GM23338 (cell line): ENCODE data around the gene LAMB1. TPM values are rescaled to one million over a fixed set of nuclear protein-coding genes. Genes with fewer than 3 reads are reported as not detected.

Experiments
- ATAC-seq: fragments of 200-7000 bp; cut with Tn5 transposase; 3 replicates; pipeline ENCODE4 v1.9.1; 2020
- DNase-seq: peaks from one replicate; pipeline ENCODE4 v3.0.0-alpha.2; 2015; ENCODE audit warnings: low spot score
- H2AFZ ChIP-seq: fragments of 200-600 bp; sonication (generic); 2 replicates; pipeline ENCODE4 v1.8.0; 2016; ENCODE audit warnings: antibody characterized with exemption, mild to moderate bottlenecking, moderate library complexity
- H3F3A ChIP-seq: fragments of 200-600 bp; sonication (generic); replicated peaks from 2 replicates; pipeline ENCODE4 v1.8.0; 2017; ENCODE audit warnings: antibody characterized with exemption, mixed run types, low read depth
- H3K27ac ChIP-seq: fragments of 200-600 bp; sonication (generic); 2 replicates; pipeline ENCODE4 v1.6.1; 2016; ENCODE audit warnings: low read depth
- H3K27me3 ChIP-seq: fragments of 200-600 bp; sonication (generic); 2 replicates; pipeline ENCODE4 v1.8.0; 2016; ENCODE audit warnings: mild to moderate bottlenecking, mixed run types, moderate library complexity; ENCODE audit not compliant: insufficient read depth
- H3K36me3 ChIP-seq: fragments of 200-600 bp; sonication (generic); 2 replicates; pipeline ENCODE4 v1.8.0; 2016; ENCODE audit warnings: mild to moderate bottlenecking; ENCODE audit not compliant: insufficient read depth
- H3K4me1 ChIP-seq: fragments of 200-600 bp; sonication (generic); 2 replicates; pipeline ENCODE4 v1.8.0; 2016; ENCODE audit warnings: mild to moderate bottlenecking, moderate library complexity; ENCODE audit not compliant: insufficient read depth
- H3K4me2 ChIP-seq: fragments of 200-600 bp; sonication (generic); 2 replicates; pipeline ENCODE4 v1.7.1; 2017; ENCODE audit warnings: mixed run types
- H3K4me3 ChIP-seq: fragments of 200-600 bp; sonication (generic); 2 replicates; pipeline ENCODE4 v1.6.1; 2016; ENCODE audit warnings: mixed run types
- H3K79me2 ChIP-seq: fragments of 200-600 bp; sonication (generic); replicated peaks from 2 replicates; pipeline ENCODE4 v1.8.0; 2017; ENCODE audit warnings: mild to moderate bottlenecking; ENCODE audit not compliant: insufficient read depth
- H3K9me2 ChIP-seq: fragments of 200-600 bp; sonication (generic); 2 replicates; pipeline ENCODE4 v1.8.0; 2017; ENCODE audit not compliant: insufficient read depth
- H4K20me1 ChIP-seq: fragments of 200-600 bp; sonication (generic); replicated peaks from 2 replicates; pipeline ENCODE4 v1.8.0; 2017; ENCODE audit warnings: mild to moderate bottlenecking; ENCODE audit not compliant: insufficient read depth
- H3K27ac Mint-ChIP-seq: 2 replicates; pipeline ENCODE4 v1.8.0; 2020; ENCODE audit warnings: inconsistent platforms, mild to moderate bottlenecking, moderate library complexity, mixed read lengths
- H3K27me3 Mint-ChIP-seq: 3 replicates; pipeline ENCODE4 v1.8.0; 2022; ENCODE audit warnings: low read depth, mild to moderate bottlenecking, moderate library complexity, mixed read lengths, inconsistent platforms; ENCODE audit not compliant: insufficient read depth, poor library complexity
- H3K36me3 Mint-ChIP-seq: 3 replicates; pipeline ENCODE4 v1.8.0; 2021; ENCODE audit warnings: low read depth, mild to moderate bottlenecking, inconsistent platforms, moderate library complexity, mixed read lengths
- H3K4me1 Mint-ChIP-seq: 3 replicates; pipeline ENCODE4 v1.8.0; 2020; ENCODE audit warnings: mild to moderate bottlenecking, inconsistent platforms, mixed read lengths
- H3K4me3 Mint-ChIP-seq: 3 replicates; pipeline ENCODE4 v1.8.0; 2021; ENCODE audit warnings: moderate library complexity, mild to moderate bottlenecking, inconsistent platforms, mixed read lengths
- H3K9me3 Mint-ChIP-seq: 3 replicates; pipeline ENCODE4 v1.8.0; 2020; ENCODE audit warnings: moderate library complexity, mild to moderate bottlenecking, inconsistent platforms, mixed read lengths
- CREB1 ChIP-seq: fragments of 250-450 bp; sonication (Bioruptor Pico); IDR thresholded peaks from 2 replicates; pipeline ENCODE4 v1.5.0; 2020; ENCODE audit warnings: low read depth, mild to moderate bottlenecking, moderate library complexity
- EZH2 ChIP-seq: fragments of 200-600 bp; sonication (generic); IDR thresholded peaks from one replicate; pipeline ENCODE4 v1.8.0; 2017; ENCODE audit warnings: antibody characterized with exemption, mild to moderate bottlenecking, low read depth; ENCODE audit not compliant: unreplicated experiment
- EZH2phosphoT487 ChIP-seq: fragments of 200-600 bp; sonication (generic); IDR thresholded peaks from one replicate; pipeline ENCODE4 v1.8.1; 2018; ENCODE audit warnings: antibody characterized with exemption; ENCODE audit not compliant: unreplicated experiment
- JUNB ChIP-seq: IDR thresholded peaks from one replicate; pipeline ENCODE4 v1.6.1; 2016; ENCODE audit warnings: antibody characterized with exemption; ENCODE audit not compliant: unreplicated experiment
- NANOG ChIP-seq: IDR thresholded peaks from 2 replicates; pipeline ENCODE4 v1.6.1; 2016; ENCODE audit warnings: antibody characterized with exemption, borderline replicate concordance
- POLR2AphosphoS5 ChIP-seq: IDR thresholded peaks from 2 replicates; pipeline ENCODE4 v1.6.1; 2016; ENCODE audit warnings: antibody characterized with exemption, low read depth
- STAT1 ChIP-seq: IDR thresholded peaks from one replicate; pipeline ENCODE4 v1.6.1; 2016; ENCODE audit warnings: antibody characterized with exemption; ENCODE audit not compliant: unreplicated experiment
- ZNF114 ChIP-seq: fragments of 250-450 bp; sonication (Bioruptor Pico); IDR thresholded peaks from 2 replicates; pipeline ENCODE4 v1.5.0; 2020; ENCODE audit warnings: mild to moderate bottlenecking, moderate library complexity
- ZNF331 ChIP-seq: fragments of 250-450 bp; sonication (Bioruptor Pico); IDR thresholded peaks from 2 replicates; pipeline ENCODE4 v1.5.0; 2020; ENCODE audit warnings: low read depth, mild to moderate bottlenecking, moderate library complexity
- polyA plus RNA-seq: library from polyadenylated mRNA; unstranded; fragments of >200 nt; fragmentation: Nextera tagmentation; extraction: Ambion mirVana; gene quantifications from 2 replicates; pipeline ENCODE4 v1.2.1, GENCODE V29; 2016
- total RNA-seq: library from RNA; depleted of rRNA; stranded (reverse); fragments of >200 nt; shearing (Covaris generic); gene quantifications from 2 replicates; pipeline ENCODE4 v1.2.3, GENCODE V29; 2014
- TF ChIP-seq, protein P1 (sequence below), 2 experiments: fragments of 200-600 bp in 1 of 2; sonication (generic) in 1 of 2; conservative IDR thresholded peaks; 2 replicates each; pipeline versions ENCODE4 v1.5.1 to v1.6.1; 2016 to 2017; ENCODE audit warnings: antibody characterized with exemption in 2 of 2, low read depth in 2 of 2, mild to moderate bottlenecking in 2 of 2, moderate library complexity in 1 of 2
- TF ChIP-seq, protein P2 (sequence below): fragments of 250-450 bp; sonication (Bioruptor Pico); IDR thresholded peaks from 2 replicates; pipeline ENCODE4 v1.5.0; 2020; ENCODE audit warnings: mild to moderate bottlenecking, moderate library complexity
- TF ChIP-seq, protein P3 (sequence below): IDR thresholded peaks from one replicate; pipeline ENCODE4 v1.6.1; 2018; ENCODE audit warnings: antibody characterized with exemption; ENCODE audit not compliant: unreplicated experiment
- TF ChIP-seq, protein P4 (sequence below): IDR thresholded peaks from 2 replicates; pipeline ENCODE4 v1.6.1; 2016; ENCODE audit warnings: antibody characterized with exemption

The LAMB1 gene
- total and polyA plus RNA-seq, 2 experiments from 2014 or later, result 53.5 to 57.8 TPM

DNA sequence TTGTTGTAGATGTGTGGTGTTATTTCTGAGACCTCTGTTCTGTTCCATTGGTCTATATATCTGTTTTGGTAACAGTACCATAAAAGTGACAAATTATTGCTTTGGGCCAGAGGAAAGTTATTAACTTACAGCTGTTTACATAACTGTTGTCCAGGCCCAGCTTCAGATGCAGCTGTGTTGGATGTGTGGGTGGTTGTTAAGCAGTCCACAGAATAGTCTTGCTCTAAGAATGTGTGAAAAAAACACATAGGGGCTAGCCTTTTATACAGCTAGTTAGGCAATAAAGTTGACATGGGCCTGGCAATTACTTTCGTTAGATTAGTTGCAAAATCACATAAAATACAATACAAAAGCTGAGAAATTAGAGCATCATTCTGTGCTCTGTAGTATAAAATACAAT, 80.1 kb downstream of the LAMB1 start:
- Mint-ChIP-seq H3K4me1 (peaks cover 15% of the 10 kb centered on the region), H3K36me3 (peaks cover 60% of the 10 kb centered on the region; the same call in 2 of the 3 replicates), H3K9me3 (no peaks in the 10 kb centered on the region), H3K27me3 (peaks cover 3% of the 10 kb centered on the region), H3K27ac (no peak overlapping the region), H3K4me3 (no peak overlapping the region)
- no peak overlapping the region for H2AFZ ChIP-seq
- H3F3A ChIP-seq, result no peaks in the 10 kb centered on the region
- H3K27me3 ChIP-seq, result no peaks in the 10 kb centered on the region
- H3K4me3 ChIP-seq, result no peak overlapping the region
- ATAC-seq (no peak), DNase-seq (no peak)
- peaks cover 28% of the 10 kb centered on the region for H3K4me1 ChIP-seq
- no peaks in the 10 kb centered on the region for H3K9me2 ChIP-seq
- TF ChIP-seq, protein P1, sequence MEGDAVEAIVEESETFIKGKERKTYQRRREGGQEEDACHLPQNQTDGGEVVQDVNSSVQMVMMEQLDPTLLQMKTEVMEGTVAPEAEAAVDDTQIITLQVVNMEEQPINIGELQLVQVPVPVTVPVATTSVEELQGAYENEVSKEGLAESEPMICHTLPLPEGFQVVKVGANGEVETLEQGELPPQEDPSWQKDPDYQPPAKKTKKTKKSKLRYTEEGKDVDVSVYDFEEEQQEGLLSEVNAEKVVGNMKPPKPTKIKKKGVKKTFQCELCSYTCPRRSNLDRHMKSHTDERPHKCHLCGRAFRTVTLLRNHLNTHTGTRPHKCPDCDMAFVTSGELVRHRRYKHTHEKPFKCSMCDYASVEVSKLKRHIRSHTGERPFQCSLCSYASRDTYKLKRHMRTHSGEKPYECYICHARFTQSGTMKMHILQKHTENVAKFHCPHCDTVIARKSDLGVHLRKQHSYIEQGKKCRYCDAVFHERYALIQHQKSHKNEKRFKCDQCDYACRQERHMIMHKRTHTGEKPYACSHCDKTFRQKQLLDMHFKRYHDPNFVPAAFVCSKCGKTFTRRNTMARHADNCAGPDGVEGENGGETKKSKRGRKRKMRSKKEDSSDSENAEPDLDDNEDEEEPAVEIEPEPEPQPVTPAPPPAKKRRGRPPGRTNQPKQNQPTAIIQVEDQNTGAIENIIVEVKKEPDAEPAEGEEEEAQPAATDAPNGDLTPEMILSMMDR (conservative IDR thresholded peaks at IDR 0.05; ENCODE audit: low read depth in 2 of 2), result no peak
- no peak for TF ChIP-seq ZNF114
- TF ChIP-seq NANOG, result no peak
- TF ChIP-seq, protein P2, sequence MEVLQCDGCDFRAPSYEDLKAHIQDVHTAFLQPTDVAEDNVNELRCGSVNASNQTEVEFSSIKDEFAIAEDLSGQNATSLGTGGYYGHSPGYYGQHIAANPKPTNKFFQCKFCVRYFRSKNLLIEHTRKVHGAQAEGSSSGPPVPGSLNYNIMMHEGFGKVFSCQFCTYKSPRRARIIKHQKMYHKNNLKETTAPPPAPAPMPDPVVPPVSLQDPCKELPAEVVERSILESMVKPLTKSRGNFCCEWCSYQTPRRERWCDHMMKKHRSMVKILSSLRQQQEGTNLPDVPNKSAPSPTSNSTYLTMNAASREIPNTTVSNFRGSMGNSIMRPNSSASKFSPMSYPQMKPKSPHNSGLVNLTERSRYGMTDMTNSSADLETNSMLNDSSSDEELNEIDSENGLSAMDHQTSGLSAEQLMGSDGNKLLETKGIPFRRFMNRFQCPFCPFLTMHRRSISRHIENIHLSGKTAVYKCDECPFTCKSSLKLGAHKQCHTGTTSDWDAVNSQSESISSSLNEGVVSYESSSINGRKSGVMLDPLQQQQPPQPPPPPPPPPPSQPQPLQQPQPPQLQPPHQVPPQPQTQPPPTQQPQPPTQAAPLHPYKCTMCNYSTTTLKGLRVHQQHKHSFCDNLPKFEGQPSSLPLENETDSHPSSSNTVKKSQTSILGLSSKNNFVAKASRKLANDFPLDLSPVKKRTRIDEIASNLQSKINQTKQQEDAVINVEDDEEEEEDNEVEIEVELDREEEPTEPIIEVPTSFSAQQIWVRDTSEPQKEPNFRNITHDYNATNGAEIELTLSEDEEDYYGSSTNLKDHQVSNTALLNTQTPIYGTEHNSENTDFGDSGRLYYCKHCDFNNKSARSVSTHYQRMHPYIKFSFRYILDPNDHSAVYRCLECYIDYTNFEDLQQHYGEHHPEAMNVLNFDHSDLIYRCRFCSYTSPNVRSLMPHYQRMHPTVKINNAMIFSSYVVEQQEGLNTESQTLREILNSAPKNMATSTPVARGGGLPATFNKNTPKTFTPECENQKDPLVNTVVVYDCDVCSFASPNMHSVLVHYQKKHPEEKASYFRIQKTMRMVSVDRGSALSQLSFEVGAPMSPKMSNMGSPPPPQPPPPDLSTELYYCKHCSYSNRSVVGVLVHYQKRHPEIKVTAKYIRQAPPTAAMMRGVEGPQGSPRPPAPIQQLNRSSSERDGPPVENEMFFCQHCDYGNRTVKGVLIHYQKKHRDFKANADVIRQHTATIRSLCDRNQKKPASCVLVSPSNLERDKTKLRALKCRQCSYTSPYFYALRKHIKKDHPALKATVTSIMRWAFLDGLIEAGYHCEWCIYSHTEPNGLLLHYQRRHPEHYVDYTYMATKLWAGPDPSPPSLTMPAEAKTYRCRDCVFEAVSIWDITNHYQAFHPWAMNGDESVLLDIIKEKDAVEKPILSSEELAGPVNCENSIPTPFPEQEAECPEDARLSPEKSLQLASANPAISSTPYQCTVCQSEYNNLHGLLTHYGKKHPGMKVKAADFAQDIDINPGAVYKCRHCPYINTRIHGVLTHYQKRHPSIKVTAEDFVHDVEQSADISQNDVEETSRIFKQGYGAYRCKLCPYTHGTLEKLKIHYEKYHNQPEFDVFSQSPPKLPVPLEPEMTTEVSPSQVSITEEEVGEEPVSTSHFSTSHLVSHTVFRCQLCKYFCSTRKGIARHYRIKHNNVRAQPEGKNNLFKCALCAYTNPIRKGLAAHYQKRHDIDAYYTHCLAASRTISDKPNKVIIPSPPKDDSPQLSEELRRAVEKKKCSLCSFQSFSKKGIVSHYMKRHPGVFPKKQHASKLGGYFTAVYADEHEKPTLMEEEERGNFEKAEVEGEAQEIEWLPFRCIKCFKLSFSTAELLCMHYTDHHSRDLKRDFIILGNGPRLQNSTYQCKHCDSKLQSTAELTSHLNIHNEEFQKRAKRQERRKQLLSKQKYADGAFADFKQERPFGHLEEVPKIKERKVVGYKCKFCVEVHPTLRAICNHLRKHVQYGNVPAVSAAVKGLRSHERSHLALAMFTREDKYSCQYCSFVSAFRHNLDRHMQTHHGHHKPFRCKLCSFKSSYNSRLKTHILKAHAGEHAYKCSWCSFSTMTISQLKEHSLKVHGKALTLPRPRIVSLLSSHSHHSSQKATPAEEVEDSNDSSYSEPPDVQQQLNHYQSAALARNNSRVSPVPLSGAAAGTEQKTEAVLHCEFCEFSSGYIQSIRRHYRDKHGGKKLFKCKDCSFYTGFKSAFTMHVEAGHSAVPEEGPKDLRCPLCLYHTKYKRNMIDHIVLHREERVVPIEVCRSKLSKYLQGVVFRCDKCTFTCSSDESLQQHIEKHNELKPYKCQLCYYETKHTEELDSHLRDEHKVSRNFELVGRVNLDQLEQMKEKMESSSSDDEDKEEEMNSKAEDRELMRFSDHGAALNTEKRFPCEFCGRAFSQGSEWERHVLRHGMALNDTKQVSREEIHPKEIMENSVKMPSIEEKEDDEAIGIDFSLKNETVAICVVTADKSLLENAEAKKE (CRISPR knock-in tag), result no peak
- no peak for TF ChIP-seq JUNB
- TF ChIP-seq, protein P3, sequence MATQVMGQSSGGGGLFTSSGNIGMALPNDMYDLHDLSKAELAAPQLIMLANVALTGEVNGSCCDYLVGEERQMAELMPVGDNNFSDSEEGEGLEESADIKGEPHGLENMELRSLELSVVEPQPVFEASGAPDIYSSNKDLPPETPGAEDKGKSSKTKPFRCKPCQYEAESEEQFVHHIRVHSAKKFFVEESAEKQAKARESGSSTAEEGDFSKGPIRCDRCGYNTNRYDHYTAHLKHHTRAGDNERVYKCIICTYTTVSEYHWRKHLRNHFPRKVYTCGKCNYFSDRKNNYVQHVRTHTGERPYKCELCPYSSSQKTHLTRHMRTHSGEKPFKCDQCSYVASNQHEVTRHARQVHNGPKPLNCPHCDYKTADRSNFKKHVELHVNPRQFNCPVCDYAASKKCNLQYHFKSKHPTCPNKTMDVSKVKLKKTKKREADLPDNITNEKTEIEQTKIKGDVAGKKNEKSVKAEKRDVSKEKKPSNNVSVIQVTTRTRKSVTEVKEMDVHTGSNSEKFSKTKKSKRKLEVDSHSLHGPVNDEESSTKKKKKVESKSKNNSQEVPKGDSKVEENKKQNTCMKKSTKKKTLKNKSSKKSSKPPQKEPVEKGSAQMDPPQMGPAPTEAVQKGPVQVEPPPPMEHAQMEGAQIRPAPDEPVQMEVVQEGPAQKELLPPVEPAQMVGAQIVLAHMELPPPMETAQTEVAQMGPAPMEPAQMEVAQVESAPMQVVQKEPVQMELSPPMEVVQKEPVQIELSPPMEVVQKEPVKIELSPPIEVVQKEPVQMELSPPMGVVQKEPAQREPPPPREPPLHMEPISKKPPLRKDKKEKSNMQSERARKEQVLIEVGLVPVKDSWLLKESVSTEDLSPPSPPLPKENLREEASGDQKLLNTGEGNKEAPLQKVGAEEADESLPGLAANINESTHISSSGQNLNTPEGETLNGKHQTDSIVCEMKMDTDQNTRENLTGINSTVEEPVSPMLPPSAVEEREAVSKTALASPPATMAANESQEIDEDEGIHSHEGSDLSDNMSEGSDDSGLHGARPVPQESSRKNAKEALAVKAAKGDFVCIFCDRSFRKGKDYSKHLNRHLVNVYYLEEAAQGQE, result no peak
- TF ChIP-seq EZH2, result no peak
- no peak for TF ChIP-seq CREB1 (CRISPR knock-in tag)
- TF ChIP-seq EZH2phosphoT487, result no peak
- TF ChIP-seq POLR2AphosphoS5, result no peak
- TF ChIP-seq STAT1, result no peak
- no peak for TF ChIP-seq ZNF331 (CRISPR knock-in tag)
- TF ChIP-seq, protein P4, sequence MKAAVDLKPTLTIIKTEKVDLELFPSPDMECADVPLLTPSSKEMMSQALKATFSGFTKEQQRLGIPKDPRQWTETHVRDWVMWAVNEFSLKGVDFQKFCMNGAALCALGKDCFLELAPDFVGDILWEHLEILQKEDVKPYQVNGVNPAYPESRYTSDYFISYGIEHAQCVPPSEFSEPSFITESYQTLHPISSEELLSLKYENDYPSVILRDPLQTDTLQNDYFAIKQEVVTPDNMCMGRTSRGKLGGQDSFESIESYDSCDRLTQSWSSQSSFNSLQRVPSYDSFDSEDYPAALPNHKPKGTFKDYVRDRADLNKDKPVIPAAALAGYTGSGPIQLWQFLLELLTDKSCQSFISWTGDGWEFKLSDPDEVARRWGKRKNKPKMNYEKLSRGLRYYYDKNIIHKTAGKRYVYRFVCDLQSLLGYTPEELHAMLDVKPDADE, result no peak
- H3K4me2 ChIP-seq, result no peak overlapping the region
- 0 out of 2 replicates have a peak, but pooled peaks cover 4% of the 10 kb centered on the region for H4K20me1 ChIP-seq
- H3K79me2 ChIP-seq, result no peaks in the 10 kb centered on the region
- H3K27ac ChIP-seq, result no peak overlapping the region
- H3K36me3 ChIP-seq, result peaks cover 29% of the 10 kb centered on the region
